Fibroblast of villous mesenchyme (primary cell): ENCODE data around the gene EPB42. TPM values are rescaled to one million over a fixed set of nuclear protein-coding genes. Genes with fewer than 3 reads are reported as not detected.
A peak's percentile ranks its signal among the peaks of the same experiment; 100 is the strongest.

Source experiments
- DNase-seq: peaks from one replicate; pipeline ENCODE4 v3.0.0-alpha.2; 2010; ENCODE audit warnings: low read depth
- H3K4me3 ChIP-seq: 2 replicates; pipeline ENCODE4 v1.5.1; 2011; ENCODE audit warnings: low read depth, mild to moderate bottlenecking, low read length
- CTCF ChIP-seq: IDR thresholded peaks from 2 replicates; pipeline ENCODE4 v1.5.1; 2012; ENCODE audit warnings: low read depth, mild to moderate bottlenecking, low read length; ENCODE audit not compliant: insufficient read depth
- total RNA-seq: library from RNA; depleted of rRNA; stranded (reverse); fragments of >200 nt; gene quantifications from 2 replicates; pipeline ENCODE4 v1.2.3, GENCODE V29; 2012

EPB42 gene
- total RNA-seq, 1 donor = not detected

DNA sequence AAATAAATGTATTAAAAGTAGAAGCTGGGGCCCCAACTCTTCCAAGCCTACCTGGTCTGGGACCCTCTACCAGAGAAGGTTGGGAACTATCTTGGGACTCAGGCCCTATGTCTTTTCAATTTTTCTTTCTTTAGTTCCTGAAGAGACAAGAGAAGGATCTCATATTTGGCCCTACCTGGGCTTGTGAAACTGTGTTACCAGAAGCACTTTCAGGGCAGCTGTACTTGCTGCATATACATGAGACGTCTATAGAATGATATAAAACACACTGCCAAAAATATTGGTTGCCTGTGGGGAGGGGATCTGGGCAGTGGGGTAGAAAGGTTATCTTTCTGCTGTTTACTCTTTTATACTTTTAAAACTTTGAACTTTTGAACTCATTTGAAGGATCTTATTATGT lies 604 bp upstream of the EPB42 start:
- H3K4me3 ChIP-seq = no peak overlapping the region
- DNase-seq = no peak
- no peak for TF ChIP-seq CTCF

GRCh38 chr15:43219929-43220928 lies 589 bp downstream of the EPB42 start:
- no peak for TF ChIP-seq CTCF
- DNase-seq = no peak
- no peak overlapping the region for H3K4me3 ChIP-seq

- H3K4me3 ChIP-seq = no peak overlapping the region
- TF ChIP-seq CTCF = peak; percentile 36
- DNase-seq = peak; percentile 12
Observed at GRCh38 chr15:43218908-43219706, 1.7 kb downstream of the EPB42 start.

- DNase-seq = peak; percentile 12
- no peak for TF ChIP-seq CTCF
- no peak overlapping the region for H3K4me3 ChIP-seq
Observed at GRCh38 chr15:43215961-43216360, 4.9 kb downstream of the EPB42 start.

DNA sequence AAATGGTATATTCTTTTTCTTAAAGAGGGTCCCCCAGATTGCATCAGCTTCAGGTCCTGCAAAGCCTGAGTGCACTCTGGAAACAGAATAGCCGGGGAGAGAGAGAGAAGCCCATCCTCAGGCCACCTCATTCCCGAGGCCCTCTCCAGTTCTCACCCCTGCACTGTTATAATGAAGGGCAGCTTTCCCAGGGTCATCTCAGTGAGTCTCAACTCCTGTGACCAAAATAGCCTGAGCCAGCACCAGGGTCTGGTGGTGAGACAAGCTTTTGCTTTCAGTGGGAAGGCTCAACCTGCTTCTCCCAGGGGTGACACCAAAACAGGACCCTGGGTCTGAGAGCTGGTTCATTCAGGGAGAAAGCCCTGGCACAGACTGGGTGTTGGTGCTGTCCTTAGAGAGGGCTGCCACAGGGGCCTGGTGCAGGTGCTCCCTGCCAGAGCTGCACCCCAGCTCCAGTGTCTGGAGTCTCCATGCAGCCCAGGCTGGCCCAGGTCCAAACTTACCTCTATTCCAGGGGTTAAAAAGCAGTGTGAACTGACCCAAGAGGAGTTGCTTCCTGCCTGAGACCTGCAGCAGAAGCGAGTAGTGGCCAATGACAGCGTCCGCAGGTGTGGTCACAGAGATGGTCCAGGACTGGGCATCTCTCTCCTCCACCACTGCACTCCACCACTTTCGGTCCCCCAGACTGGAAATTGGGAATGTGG lies 6.1 kb downstream of the EPB42 start:
- no peak overlapping the region for H3K4me3 ChIP-seq
- no peak for TF ChIP-seq CTCF
- no peak for DNase-seq

- TF ChIP-seq CTCF = no peak
- no peak overlapping the region for H3K4me3 ChIP-seq
Observed at GRCh38 chr15:43214169-43214568, 6.6 kb downstream of the EPB42 start.

More at GRCh38 chr15:43214169-43214568, 6.6 kb downstream of the EPB42 start:
- no peak for DNase-seq
